GM12864 (cell line): ENCODE measurements around the gene FETUB.

ENCODE experiments used
- DNase-seq: peaks from one replicate; pipeline ENCODE4 v3.0.0-alpha.2; 2011; ENCODE audit warnings: low read depth
- H3K4me3 ChIP-seq: 2 replicates; pipeline ENCODE4 v1.5.1; 2011; ENCODE audit warnings: mild to moderate bottlenecking, low read depth, low read length, control low read depth
- CTCF ChIP-seq: IDR thresholded peaks from 2 replicates; pipeline ENCODE4 v1.5.1; 2011; ENCODE audit warnings: low read depth, mild to moderate bottlenecking, moderate library complexity, low read length, control low read depth, inconsistent platforms; ENCODE audit errors: missing control alignments

Gene FETUB

GRCh38 chr3:186663361-186664118 lies 23.3 kb downstream of the FETUB start:
- no peak for DNase-seq
- no peak overlapping the region for H3K4me3 ChIP-seq
- no peak for TF ChIP-seq CTCF

GRCh38 chr3:186664119-186664495 lies 23.9 kb downstream of the FETUB start:
- no peak overlapping the region for H3K4me3 ChIP-seq
- TF ChIP-seq CTCF: no peak
- DNase-seq: no peak

DNA sequence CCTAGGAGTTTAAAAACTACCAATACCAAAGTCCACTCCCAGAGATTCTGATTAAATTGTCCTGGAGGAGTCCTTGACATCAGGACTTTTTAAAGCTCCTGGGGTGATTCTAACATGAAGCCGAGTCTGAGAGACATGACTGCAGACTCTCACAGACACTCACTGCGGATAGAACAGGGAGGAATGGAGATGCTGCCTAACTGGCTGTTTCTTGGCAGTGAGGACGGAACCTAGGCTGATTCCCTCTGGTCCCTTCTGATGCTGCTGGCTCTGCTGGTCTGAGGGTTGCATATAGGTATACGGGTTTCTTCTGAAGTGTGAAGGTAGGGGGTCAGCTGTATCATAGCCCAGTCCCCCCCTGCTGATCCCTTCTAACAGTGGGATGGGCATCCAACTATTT lies 24.3 kb downstream of the FETUB start:
- no peak for DNase-seq
- TF ChIP-seq CTCF: no peak
- no peak overlapping the region for H3K4me3 ChIP-seq

- no peak for TF ChIP-seq CTCF
- DNase-seq: no peak
Observed at GRCh38 chr3:186665625-186666188, 25.5 kb downstream of the FETUB start, which contains the start of gene HRG. Gene HRG, plus strand, starts transcription at chr3:186666014. Its CDS starts 18 bp downstream, at chr3:186666032.

DNA sequence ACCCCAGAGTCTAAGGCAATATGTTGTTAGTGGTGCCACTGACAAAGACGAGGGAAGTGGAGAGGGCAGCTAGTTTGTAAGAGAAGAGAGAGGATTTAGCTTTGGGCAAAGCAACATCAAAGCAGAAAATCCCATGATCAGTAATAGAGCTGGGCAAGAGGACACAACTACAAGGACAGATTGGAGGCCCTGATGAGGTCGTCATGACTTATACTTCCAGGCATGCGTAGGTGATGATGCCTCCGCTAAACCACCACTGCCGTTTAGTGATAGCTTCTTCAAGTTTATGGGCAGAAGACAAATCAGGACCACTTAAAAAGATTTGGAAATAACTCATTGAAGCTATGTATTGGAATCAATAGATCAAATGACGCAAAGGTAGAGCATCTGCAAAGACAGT lies 28.2 kb downstream of the FETUB start:
- no peak overlapping the region for H3K4me3 ChIP-seq
- no peak for DNase-seq
- TF ChIP-seq CTCF: no peak

More at GRCh38 chr3:186665625-186666188, 25.5 kb downstream of the FETUB start, which contains the start of gene HRG:
- H3K4me3 ChIP-seq: no peak within 1 kb of the TSS

DNA sequence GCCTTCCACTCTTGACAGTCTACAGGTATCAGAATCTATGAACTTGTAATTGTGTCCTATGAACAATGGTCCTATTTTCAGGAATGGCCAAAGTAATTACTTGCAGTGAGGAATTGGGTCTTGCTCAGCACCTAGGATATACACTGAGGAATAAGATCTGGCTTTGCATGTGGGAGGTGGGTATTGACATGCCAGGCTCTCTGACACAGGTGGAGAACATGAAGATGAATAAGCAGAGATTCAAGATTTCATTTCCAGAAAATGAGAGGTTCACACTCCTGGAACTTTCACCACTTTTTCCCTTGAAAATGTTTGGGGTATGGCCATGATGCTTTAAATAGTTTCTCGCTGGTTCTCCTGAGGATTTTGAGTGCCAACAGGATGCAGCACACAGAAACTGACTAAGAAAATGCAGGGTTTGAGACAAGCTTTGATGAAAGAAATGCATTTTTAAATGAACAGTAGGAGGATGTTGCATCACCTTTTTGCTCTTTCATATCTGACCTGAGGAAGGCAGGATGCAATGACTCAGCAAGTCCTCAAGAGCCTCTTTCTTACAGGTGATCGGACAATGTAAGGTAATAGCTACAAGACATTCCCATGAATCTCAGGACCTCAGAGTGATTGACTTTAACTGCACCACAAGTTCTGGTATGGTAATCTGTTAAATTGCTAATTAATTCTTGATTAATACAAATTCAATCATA lies 29.3 kb downstream of the FETUB start:
- H3K4me3 ChIP-seq: no peak overlapping the region
- TF ChIP-seq CTCF: no peak
- no peak for DNase-seq
